ENCODE measurements around the gene RPAP2.

DNA sequence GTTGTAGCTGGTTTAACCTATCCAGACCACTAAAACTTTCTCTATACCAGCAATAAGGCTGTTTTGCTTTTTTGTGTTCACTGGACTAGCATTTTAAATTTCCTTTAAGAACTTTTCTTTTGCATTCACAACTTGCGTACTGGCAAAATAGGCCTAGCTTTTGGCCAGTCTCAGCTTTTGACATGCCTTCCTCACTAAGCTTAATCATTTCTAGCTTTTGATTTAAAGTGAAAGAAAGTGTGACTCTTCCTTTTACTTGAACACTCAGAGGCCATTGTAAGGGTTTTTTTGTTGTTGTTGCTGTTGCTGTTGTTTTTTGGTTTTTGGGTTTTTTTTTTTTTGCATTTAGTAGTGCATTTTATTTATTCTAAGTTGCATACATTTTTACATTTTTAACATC is 15.2 kb downstream of the RPAP2 start:
- TF ChIP-seq ZNF155 (tag by site-specific recombination; IDR thresholded peaks at IDR 0.05) (no peak), SALL2 (tag by site-specific recombination; IDR thresholded peaks at IDR 0.05; ENCODE audit: borderline replicate concordance) (no peak)
- TF ChIP-seq, protein P1, sequence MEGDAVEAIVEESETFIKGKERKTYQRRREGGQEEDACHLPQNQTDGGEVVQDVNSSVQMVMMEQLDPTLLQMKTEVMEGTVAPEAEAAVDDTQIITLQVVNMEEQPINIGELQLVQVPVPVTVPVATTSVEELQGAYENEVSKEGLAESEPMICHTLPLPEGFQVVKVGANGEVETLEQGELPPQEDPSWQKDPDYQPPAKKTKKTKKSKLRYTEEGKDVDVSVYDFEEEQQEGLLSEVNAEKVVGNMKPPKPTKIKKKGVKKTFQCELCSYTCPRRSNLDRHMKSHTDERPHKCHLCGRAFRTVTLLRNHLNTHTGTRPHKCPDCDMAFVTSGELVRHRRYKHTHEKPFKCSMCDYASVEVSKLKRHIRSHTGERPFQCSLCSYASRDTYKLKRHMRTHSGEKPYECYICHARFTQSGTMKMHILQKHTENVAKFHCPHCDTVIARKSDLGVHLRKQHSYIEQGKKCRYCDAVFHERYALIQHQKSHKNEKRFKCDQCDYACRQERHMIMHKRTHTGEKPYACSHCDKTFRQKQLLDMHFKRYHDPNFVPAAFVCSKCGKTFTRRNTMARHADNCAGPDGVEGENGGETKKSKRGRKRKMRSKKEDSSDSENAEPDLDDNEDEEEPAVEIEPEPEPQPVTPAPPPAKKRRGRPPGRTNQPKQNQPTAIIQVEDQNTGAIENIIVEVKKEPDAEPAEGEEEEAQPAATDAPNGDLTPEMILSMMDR (tag by site-specific recombination; IDR thresholded peaks at IDR 0.05): no peak

Measured in HEK293 (cell line).